GM23338 (cell line): ENCODE data around the gene HCFC1.

Experiments
- CREB1 ChIP-seq: fragments of 250-450 bp; sonication (Bioruptor Pico); IDR thresholded peaks from 2 replicates; pipeline ENCODE4 v1.5.0; 2020; ENCODE audit warnings: low read depth, mild to moderate bottlenecking, moderate library complexity
- EZH2 ChIP-seq: fragments of 200-600 bp; sonication (generic); IDR thresholded peaks from one replicate; pipeline ENCODE4 v1.8.0; 2017; ENCODE audit warnings: antibody characterized with exemption, mild to moderate bottlenecking, low read depth; ENCODE audit not compliant: unreplicated experiment
- EZH2phosphoT487 ChIP-seq: fragments of 200-600 bp; sonication (generic); IDR thresholded peaks from one replicate; pipeline ENCODE4 v1.8.1; 2018; ENCODE audit warnings: antibody characterized with exemption; ENCODE audit not compliant: unreplicated experiment
- JUNB ChIP-seq: IDR thresholded peaks from one replicate; pipeline ENCODE4 v1.6.1; 2016; ENCODE audit warnings: antibody characterized with exemption; ENCODE audit not compliant: unreplicated experiment
- NANOG ChIP-seq: IDR thresholded peaks from 2 replicates; pipeline ENCODE4 v1.6.1; 2016; ENCODE audit warnings: antibody characterized with exemption, borderline replicate concordance
- POLR2AphosphoS5 ChIP-seq: IDR thresholded peaks from 2 replicates; pipeline ENCODE4 v1.6.1; 2016; ENCODE audit warnings: antibody characterized with exemption, low read depth
- STAT1 ChIP-seq: IDR thresholded peaks from one replicate; pipeline ENCODE4 v1.6.1; 2016; ENCODE audit warnings: antibody characterized with exemption; ENCODE audit not compliant: unreplicated experiment
- ZNF114 ChIP-seq: fragments of 250-450 bp; sonication (Bioruptor Pico); IDR thresholded peaks from 2 replicates; pipeline ENCODE4 v1.5.0; 2020; ENCODE audit warnings: mild to moderate bottlenecking, moderate library complexity
- ZNF331 ChIP-seq: fragments of 250-450 bp; sonication (Bioruptor Pico); IDR thresholded peaks from 2 replicates; pipeline ENCODE4 v1.5.0; 2020; ENCODE audit warnings: low read depth, mild to moderate bottlenecking, moderate library complexity
- TF ChIP-seq, protein P1 (sequence below), 2 experiments: fragments of 200-600 bp in 1 of 2; sonication (generic) in 1 of 2; conservative IDR thresholded peaks; 2 replicates each; pipeline versions ENCODE4 v1.5.1 to v1.6.1; 2016 to 2017; ENCODE audit warnings: antibody characterized with exemption in 2 of 2, low read depth in 2 of 2, mild to moderate bottlenecking in 2 of 2, moderate library complexity in 1 of 2
- TF ChIP-seq, protein P2 (sequence below): IDR thresholded peaks from one replicate; pipeline ENCODE4 v1.6.1; 2018; ENCODE audit warnings: antibody characterized with exemption; ENCODE audit not compliant: unreplicated experiment

DNA sequence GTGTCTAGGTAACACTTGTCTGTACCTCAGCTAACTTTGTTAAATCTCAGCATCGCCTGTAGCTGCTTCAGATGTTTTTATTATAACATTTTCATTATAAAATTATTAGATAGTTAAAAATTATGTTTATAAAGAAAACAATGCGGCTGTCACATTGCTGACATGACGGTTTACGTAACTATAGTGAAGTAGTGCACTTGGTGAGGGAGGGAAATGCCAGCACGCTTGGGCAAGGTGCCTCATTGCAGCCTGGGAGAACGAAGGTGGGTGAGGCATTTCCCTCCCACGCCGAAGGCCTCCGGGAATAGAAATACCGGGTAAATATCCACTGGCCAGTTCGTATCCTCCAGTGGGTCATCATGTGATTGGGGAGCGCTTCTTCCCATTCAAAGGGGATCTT, 16.9 kb upstream of the HCFC1 start:
- TF ChIP-seq EZH2 (no peak), NANOG (no peak), POLR2AphosphoS5 (no peak), EZH2phosphoT487 (no peak), ZNF114 (no peak), JUNB (no peak), CREB1 (CRISPR knock-in tag) (no peak), STAT1 (no peak), ZNF331 (CRISPR knock-in tag) (no peak)
- TF ChIP-seq, protein P1, sequence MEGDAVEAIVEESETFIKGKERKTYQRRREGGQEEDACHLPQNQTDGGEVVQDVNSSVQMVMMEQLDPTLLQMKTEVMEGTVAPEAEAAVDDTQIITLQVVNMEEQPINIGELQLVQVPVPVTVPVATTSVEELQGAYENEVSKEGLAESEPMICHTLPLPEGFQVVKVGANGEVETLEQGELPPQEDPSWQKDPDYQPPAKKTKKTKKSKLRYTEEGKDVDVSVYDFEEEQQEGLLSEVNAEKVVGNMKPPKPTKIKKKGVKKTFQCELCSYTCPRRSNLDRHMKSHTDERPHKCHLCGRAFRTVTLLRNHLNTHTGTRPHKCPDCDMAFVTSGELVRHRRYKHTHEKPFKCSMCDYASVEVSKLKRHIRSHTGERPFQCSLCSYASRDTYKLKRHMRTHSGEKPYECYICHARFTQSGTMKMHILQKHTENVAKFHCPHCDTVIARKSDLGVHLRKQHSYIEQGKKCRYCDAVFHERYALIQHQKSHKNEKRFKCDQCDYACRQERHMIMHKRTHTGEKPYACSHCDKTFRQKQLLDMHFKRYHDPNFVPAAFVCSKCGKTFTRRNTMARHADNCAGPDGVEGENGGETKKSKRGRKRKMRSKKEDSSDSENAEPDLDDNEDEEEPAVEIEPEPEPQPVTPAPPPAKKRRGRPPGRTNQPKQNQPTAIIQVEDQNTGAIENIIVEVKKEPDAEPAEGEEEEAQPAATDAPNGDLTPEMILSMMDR (conservative IDR thresholded peaks at IDR 0.05; ENCODE audit: low read depth in 2 of 2): no peak
- TF ChIP-seq, protein P2, sequence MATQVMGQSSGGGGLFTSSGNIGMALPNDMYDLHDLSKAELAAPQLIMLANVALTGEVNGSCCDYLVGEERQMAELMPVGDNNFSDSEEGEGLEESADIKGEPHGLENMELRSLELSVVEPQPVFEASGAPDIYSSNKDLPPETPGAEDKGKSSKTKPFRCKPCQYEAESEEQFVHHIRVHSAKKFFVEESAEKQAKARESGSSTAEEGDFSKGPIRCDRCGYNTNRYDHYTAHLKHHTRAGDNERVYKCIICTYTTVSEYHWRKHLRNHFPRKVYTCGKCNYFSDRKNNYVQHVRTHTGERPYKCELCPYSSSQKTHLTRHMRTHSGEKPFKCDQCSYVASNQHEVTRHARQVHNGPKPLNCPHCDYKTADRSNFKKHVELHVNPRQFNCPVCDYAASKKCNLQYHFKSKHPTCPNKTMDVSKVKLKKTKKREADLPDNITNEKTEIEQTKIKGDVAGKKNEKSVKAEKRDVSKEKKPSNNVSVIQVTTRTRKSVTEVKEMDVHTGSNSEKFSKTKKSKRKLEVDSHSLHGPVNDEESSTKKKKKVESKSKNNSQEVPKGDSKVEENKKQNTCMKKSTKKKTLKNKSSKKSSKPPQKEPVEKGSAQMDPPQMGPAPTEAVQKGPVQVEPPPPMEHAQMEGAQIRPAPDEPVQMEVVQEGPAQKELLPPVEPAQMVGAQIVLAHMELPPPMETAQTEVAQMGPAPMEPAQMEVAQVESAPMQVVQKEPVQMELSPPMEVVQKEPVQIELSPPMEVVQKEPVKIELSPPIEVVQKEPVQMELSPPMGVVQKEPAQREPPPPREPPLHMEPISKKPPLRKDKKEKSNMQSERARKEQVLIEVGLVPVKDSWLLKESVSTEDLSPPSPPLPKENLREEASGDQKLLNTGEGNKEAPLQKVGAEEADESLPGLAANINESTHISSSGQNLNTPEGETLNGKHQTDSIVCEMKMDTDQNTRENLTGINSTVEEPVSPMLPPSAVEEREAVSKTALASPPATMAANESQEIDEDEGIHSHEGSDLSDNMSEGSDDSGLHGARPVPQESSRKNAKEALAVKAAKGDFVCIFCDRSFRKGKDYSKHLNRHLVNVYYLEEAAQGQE: no peak
